Measurements from ENCODE around the gene CGA.

DNA sequence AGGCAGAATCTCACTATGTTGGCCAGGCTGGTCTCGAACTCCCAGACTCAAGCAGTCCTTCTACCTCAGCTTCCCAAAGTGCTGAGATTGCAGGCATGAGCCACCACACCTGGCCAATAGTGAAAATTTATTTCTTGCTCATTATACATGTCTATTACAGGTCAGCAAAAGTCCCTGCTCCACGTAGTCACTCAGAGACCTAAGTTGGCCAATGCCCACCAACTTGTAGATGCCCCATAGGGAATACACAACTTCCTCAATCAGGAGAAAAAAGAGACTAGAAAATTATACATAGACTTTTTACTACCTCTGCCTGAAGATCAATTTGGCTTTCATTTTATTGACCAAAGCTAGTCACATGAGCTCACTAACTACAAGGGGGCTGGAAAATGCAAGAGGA, 22.0 kb upstream of the CGA start:
- TF ChIP-seq, protein P1, sequence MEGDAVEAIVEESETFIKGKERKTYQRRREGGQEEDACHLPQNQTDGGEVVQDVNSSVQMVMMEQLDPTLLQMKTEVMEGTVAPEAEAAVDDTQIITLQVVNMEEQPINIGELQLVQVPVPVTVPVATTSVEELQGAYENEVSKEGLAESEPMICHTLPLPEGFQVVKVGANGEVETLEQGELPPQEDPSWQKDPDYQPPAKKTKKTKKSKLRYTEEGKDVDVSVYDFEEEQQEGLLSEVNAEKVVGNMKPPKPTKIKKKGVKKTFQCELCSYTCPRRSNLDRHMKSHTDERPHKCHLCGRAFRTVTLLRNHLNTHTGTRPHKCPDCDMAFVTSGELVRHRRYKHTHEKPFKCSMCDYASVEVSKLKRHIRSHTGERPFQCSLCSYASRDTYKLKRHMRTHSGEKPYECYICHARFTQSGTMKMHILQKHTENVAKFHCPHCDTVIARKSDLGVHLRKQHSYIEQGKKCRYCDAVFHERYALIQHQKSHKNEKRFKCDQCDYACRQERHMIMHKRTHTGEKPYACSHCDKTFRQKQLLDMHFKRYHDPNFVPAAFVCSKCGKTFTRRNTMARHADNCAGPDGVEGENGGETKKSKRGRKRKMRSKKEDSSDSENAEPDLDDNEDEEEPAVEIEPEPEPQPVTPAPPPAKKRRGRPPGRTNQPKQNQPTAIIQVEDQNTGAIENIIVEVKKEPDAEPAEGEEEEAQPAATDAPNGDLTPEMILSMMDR (IDR thresholded peaks at IDR 0.05 in 8 of 11, conservative IDR thresholded peaks at IDR 0.05 in 3 of 11), result no peak
- no peak for TF ChIP-seq POLR2A (IDR thresholded peaks at IDR 0.05)
- TF ChIP-seq POLR2AphosphoS5 (IDR thresholded peaks at IDR 0.05), result no peak
